ENCODE measurements around the gene MED16.
"Not testable (repeated sequence)": the region's sequence is repeated elsewhere in the genome, so short reads cannot be mapped to it uniquely, and the experiment has no call there.

Gene MED16

GRCh38 chr19:892243-892893 lies 619 bp downstream of the MED16 start:
- DNase-seq (ENCODE audit: low read depth): no peak
- TF ChIP-seq, protein P1, sequence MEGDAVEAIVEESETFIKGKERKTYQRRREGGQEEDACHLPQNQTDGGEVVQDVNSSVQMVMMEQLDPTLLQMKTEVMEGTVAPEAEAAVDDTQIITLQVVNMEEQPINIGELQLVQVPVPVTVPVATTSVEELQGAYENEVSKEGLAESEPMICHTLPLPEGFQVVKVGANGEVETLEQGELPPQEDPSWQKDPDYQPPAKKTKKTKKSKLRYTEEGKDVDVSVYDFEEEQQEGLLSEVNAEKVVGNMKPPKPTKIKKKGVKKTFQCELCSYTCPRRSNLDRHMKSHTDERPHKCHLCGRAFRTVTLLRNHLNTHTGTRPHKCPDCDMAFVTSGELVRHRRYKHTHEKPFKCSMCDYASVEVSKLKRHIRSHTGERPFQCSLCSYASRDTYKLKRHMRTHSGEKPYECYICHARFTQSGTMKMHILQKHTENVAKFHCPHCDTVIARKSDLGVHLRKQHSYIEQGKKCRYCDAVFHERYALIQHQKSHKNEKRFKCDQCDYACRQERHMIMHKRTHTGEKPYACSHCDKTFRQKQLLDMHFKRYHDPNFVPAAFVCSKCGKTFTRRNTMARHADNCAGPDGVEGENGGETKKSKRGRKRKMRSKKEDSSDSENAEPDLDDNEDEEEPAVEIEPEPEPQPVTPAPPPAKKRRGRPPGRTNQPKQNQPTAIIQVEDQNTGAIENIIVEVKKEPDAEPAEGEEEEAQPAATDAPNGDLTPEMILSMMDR (IDR thresholded peaks at IDR 0.05; ENCODE audit: low read length, missing control alignments): no peak
- H3K4me3 ChIP-seq (replicated peaks; ENCODE audit: low read depth, low read length): peak overlapping the region; percentile 79

- H3K4me3 ChIP-seq (replicated peaks; ENCODE audit: low read depth, low read length): peak overlapping the region; percentile 79
- DNase-seq (ENCODE audit: low read depth): not testable (repeated sequence)
Observed at GRCh38 chr19:891421-892200, 1.4 kb downstream of the MED16 start.

DNA sequence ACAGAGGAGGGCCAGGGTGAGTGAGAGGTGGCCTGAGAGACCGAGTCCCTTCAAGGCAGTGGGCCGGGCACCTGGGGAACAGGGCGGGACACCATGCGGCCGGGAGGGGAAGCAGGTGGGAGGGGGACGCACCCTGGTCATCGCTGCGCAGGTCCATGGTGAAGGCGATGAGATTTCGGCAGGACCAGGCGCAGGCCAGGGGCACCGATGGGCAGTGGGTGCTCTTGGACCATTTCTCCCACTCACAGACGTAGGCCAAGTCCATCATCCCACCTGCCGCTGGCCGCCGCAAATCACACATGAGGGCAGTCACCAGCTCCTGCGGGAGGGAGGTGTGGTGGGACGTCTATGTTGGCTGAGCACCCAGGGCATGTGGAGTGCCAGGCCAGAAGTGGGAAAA lies 2.2 kb downstream of the MED16 start:
- TF ChIP-seq, protein P1 (IDR thresholded peaks at IDR 0.05; ENCODE audit: low read length, missing control alignments): no peak
- no peak for DNase-seq (ENCODE audit: low read depth)
- no peak overlapping the region for H3K4me3 ChIP-seq (replicated peaks; ENCODE audit: low read depth, low read length)

DNA sequence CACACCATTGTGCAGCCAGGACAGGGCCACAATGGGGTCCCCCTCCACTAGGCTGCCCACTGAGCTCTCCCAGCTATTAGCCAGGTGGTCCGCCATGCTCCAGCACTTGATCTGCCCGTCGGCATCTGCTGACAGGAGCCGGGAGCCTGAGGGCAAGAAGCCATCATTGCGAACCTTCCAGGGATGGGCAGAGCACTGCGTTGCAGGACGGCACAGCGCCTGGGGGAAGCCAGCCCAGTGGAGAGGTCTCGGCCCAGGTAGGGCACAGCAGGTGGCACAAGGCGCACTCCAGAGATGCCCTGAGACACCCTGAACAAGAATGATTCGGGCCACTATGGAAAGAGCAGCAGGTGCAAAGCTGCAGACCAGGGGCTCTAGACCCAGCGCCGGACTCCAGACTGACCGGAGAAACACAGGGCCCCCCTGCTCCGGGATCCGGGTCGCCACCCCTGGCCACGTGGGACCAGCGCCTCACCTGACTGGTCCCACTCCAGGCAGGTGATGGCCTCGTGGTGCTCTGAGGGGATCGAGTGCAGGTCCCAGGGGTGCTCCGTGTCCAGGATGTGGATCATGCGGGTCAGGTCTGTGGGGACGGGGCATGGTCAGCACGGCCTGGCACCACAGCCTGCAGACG lies 3.2 kb downstream of the MED16 start:
- TF ChIP-seq, protein P1 (IDR thresholded peaks at IDR 0.05; ENCODE audit: low read length, missing control alignments): no peak
- H3K4me3 ChIP-seq (replicated peaks; ENCODE audit: low read depth, low read length): no peak overlapping the region
- DNase-seq (ENCODE audit: low read depth): no peak

- H3K4me3 ChIP-seq (replicated peaks; ENCODE audit: low read depth, low read length): no peak overlapping the region
- TF ChIP-seq, protein P1 (IDR thresholded peaks at IDR 0.05; ENCODE audit: low read length, missing control alignments): no peak
- no peak for DNase-seq (ENCODE audit: low read depth)
Observed at GRCh38 chr19:888581-889385, 4.2 kb downstream of the MED16 start.

- no peak for DNase-seq (ENCODE audit: low read depth)
- H3K4me3 ChIP-seq (replicated peaks; ENCODE audit: low read depth, low read length): no peak overlapping the region
- TF ChIP-seq, protein P1 (IDR thresholded peaks at IDR 0.05; ENCODE audit: low read length, missing control alignments): no peak
Observed at GRCh38 chr19:887599-887998, 5.4 kb downstream of the MED16 start.

- TF ChIP-seq, protein P1 (IDR thresholded peaks at IDR 0.05; ENCODE audit: low read length, missing control alignments): no peak
- no peak overlapping the region for H3K4me3 ChIP-seq (replicated peaks; ENCODE audit: low read depth, low read length)
- peak; percentile 67 for DNase-seq (ENCODE audit: low read depth)
Observed at GRCh38 chr19:887072-887471, 5.9 kb downstream of the MED16 start.

All from fibroblast of pulmonary artery (primary cell).